ENCODE measurements around the gene SLC5A10.

SLC5A10 gene

DNA sequence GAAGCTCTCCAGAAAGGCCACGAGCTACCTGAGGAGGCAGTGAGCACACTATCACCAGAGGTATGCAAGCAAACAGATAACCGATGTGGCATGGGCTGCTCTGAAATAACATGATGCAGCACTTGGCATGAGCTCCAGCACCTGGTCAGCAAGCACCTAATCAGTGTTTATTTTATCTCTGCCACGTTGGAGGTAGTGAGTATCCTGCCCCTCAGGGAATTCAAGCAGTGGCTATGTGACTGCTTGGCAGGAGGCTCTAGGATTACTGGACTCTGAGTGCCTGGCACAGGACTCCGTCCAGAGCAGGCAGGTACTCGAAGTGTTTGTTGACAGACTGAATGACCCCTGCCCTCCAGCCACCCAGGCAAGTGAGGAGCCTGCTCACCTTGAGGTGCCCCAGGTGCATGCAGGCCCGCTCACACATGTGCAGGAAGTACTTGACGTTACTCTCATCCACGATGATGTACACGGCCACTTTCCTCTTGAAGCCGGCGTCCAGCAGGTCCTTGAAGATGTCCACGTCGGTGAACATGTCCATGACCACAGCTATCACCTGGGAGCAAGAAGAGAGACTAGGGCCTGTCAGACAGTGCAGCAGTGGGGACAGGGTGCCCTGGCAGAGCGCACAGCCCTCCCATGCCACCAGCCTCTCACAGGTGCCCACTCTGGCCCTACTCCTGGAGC is 36.0 kb downstream of the SLC5A10 start:
- H3K4me3 ChIP-seq (ENCODE audit: low read length): no peak overlapping the region

DNA sequence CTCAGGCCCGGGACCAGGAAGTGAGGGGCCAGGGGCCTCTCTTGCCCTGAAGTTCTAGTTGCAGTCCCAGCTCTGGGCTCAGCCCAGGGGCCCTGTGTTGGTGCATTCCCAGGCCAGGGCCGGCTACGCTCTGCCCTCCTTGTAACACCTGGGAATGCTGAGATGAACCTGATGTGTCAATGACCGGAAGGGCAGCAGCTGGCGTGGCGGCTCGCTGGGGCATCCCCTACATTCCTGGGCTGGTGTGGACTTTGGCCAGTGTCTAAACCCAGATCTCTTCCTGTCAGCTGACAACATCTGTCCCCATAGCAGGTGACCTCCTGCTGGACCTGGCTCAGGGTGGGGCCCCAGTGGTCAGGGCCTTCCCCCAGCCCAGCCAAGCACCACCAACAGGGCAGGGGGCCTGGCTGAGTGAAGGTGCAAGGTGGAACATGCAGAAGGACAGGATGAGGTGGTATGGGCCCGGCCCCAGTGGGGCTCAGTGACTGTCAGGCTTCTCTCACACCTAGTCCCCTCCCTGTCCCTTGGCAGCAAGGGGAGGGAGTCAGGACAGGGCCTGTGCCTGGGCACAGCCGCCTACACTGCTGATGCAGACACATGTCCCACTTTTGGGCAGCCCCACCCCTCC is 36.7 kb downstream of the SLC5A10 start:
- DNase-seq (ENCODE audit: low read depth): no peak
- H3K4me3 ChIP-seq (ENCODE audit: low read length): no peak overlapping the region
- TF ChIP-seq, protein P1, sequence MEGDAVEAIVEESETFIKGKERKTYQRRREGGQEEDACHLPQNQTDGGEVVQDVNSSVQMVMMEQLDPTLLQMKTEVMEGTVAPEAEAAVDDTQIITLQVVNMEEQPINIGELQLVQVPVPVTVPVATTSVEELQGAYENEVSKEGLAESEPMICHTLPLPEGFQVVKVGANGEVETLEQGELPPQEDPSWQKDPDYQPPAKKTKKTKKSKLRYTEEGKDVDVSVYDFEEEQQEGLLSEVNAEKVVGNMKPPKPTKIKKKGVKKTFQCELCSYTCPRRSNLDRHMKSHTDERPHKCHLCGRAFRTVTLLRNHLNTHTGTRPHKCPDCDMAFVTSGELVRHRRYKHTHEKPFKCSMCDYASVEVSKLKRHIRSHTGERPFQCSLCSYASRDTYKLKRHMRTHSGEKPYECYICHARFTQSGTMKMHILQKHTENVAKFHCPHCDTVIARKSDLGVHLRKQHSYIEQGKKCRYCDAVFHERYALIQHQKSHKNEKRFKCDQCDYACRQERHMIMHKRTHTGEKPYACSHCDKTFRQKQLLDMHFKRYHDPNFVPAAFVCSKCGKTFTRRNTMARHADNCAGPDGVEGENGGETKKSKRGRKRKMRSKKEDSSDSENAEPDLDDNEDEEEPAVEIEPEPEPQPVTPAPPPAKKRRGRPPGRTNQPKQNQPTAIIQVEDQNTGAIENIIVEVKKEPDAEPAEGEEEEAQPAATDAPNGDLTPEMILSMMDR (IDR thresholded peaks at IDR 0.05; ENCODE audit: insufficient read depth, low read depth, low read length, missing control alignments): no peak

More for the DNA sequence above, 36.0 kb downstream of the SLC5A10 start:
- TF ChIP-seq, protein P1 (IDR thresholded peaks at IDR 0.05; ENCODE audit: insufficient read depth, low read depth, low read length, missing control alignments): no peak
- DNase-seq (ENCODE audit: low read depth): no peak

DNA sequence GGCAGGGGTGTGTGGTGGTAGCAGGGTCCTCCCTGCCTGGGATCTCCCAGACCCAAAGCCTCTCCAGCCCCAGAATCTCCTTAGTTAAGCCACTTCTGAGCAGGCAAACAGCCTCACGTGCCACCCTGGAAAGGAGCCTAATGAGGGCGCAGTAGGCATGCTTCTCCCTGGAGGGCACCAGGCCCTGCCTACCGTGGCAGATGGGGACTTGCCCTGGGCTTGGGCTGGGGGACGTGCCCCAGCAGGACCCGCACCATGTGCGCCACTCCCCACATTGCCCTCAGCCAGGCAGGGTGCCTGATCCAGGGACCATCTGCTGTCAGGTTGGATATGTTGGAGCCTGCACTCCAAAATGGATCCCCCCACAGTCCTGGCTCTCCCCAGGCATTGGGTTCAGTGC is 38.4 kb downstream of the SLC5A10 start:
- TF ChIP-seq, protein P1 (IDR thresholded peaks at IDR 0.05; ENCODE audit: insufficient read depth, low read depth, low read length, missing control alignments): peak; percentile 4

DNA sequence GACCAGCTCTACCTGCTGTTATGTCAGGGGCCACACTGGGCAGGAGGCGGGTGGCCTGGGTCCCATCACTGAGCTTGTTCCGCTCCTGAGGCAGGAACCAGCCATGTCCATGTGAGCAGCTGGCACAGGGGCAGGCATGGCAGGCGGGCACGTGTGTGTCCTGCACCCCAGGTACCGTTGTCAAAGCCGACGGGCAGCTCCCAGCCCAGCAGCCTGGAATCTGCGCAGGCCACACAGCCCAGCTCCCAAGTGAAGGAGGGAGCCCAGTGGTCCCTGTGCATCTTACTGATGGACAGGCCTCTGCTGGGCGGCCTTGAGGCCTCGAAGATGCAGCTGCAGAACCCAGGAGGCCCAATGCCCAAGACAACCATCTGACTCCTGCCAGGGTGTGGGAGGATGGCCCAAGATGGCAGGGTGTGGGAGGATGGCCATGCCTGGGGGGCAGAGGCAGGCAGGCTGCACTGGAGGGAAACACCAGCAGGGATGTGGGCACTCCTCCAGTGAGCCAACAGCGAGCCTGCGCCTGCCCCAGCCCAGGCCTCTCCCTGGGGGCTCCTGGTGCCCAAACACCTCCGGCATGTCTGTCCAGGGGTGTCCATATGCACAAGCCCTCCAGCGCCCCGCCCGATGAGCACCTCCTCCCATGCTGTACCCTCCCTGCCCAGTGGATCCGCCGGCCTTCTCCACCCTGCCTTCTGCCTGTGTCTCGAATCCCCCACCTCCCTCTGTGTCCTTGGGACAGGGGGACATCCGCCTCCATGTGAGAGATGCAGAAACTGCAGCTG is 39.8 kb downstream of the SLC5A10 start:
- TF ChIP-seq, protein P1 (IDR thresholded peaks at IDR 0.05; ENCODE audit: insufficient read depth, low read depth, low read length, missing control alignments): no peak
- no peak overlapping the region for H3K4me3 ChIP-seq (ENCODE audit: low read length)
- DNase-seq (ENCODE audit: low read depth): no peak

More for the DNA sequence above, 38.4 kb downstream of the SLC5A10 start:
- no peak for DNase-seq (ENCODE audit: low read depth)
- no peak overlapping the region for H3K4me3 ChIP-seq (ENCODE audit: low read length)

DNA sequence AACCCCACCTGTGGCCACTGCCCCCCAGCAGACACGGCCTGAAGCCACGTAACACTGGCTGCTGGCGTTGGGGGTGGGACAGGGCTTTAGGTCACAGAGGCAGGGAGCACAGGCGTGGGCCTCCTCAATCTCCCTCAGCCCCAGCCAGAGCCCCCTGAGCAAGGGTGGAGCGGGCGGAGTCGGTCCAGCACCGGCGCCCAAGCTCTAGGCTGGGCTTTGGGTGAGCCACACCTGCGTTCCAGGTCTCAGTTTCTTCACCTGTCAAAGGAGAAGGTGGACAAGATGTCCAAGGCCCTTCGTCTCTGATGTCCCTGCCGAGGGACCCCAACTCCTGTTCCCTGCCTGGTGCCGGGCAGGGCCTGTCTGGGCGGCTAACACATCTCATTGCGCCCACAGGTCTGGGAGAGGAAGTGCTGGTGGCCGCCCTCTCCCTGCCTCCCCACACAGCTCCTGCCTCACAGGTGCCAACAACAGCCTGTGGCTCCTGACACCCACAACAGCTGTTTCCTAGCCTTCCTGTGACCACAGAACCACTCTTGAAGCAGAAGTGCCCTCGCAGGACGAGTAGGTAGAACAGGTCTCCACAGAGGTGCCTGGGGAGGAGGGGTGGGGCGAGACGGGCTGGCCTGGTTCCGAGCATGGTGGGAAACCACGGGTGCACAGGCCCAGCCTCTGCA is 40.6 kb downstream of the SLC5A10 start:
- TF ChIP-seq, protein P1 (IDR thresholded peaks at IDR 0.05; ENCODE audit: insufficient read depth, low read depth, low read length, missing control alignments): no peak
- no peak overlapping the region for H3K4me3 ChIP-seq (ENCODE audit: low read length)
- no peak for DNase-seq (ENCODE audit: low read depth)

DNA sequence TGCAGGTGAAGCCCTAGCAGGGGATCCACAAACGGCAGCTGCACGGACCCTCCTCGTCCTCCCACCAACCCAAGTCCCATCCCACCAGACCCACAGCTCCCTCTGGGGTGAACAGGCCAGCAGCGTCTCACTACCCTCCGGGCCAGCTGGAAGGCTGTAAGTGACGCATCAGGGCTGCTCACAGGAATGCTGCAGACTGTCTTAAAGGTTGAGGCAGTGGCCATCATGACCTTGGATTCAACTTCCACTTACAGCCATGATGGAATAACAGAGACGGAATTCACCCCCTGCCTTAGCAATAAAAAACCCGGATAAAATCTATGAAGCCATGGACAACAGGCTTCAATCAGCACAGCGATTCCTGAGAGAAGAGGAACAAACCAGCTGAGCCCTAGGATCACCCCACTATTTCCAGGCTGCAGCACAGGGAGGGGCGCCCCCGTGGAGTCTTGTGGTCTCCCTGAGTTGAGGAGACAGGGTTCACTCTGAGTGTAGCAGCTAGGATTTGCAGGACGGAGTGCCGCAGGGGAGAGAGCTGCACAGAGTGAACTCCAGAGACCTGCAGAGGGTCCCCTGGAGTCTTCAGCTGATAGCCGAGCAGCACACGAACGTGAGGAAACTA is 42.1 kb downstream of the SLC5A10 start:
- DNase-seq (ENCODE audit: low read depth): no peak
- TF ChIP-seq, protein P1 (IDR thresholded peaks at IDR 0.05; ENCODE audit: insufficient read depth, low read depth, low read length, missing control alignments): no peak
- no peak overlapping the region for H3K4me3 ChIP-seq (ENCODE audit: low read length)

Data from epithelial cell of esophagus (primary cell).